ENCODE results near the gene KCNMA1. TPM values are rescaled to one million over a fixed set of nuclear protein-coding genes. Genes with fewer than 3 reads are reported as not detected.

The KCNMA1 gene
- total RNA-seq, 1 donor from 2014 or later: 87.6 TPM

DNA sequence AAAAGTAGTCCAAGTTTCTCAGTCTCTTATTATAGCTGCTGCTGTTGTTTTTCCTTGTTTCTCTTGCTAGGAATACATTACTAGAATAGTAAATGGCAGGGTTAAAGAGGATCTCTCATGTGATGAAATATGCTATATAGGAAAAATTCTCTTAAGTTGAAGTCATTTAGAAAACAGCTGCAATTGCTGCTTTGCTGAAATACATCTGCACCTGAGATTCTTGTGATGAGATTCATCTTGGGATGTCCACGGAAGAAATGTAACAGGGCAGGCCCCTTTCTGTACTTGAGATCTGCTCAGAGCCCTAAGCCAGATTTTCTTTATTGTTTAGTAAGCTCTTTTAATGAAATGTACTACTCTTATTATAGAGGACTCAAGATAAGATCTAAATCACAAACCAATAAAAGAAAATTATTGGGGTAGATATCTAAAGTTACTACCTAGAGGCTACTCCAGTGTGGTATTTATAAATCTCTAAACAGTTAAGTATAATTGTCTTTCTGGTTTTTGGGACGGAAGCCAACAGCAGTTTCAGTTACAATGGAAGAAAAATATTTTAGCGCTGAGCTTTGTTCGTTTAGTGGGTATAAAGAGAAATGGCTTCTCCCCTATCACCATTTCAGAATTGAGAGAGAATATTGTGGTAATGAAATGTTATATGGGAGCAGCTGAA lies 701.5 kb downstream of the KCNMA1 start:
- H3K4me1 Mint-ChIP-seq (ENCODE audit: low read depth): no peaks in the 10 kb centered on the region
- H3K4me3 Mint-ChIP-seq (ENCODE audit: unreplicated experiment): no peak overlapping the region
- no peaks in the 10 kb centered on the region for H3K27me3 Mint-ChIP-seq (ENCODE audit: low read depth)
- TF ChIP-seq, protein P1, sequence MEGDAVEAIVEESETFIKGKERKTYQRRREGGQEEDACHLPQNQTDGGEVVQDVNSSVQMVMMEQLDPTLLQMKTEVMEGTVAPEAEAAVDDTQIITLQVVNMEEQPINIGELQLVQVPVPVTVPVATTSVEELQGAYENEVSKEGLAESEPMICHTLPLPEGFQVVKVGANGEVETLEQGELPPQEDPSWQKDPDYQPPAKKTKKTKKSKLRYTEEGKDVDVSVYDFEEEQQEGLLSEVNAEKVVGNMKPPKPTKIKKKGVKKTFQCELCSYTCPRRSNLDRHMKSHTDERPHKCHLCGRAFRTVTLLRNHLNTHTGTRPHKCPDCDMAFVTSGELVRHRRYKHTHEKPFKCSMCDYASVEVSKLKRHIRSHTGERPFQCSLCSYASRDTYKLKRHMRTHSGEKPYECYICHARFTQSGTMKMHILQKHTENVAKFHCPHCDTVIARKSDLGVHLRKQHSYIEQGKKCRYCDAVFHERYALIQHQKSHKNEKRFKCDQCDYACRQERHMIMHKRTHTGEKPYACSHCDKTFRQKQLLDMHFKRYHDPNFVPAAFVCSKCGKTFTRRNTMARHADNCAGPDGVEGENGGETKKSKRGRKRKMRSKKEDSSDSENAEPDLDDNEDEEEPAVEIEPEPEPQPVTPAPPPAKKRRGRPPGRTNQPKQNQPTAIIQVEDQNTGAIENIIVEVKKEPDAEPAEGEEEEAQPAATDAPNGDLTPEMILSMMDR (IDR thresholded peaks at IDR 0.05): no peak
- H3K27ac Mint-ChIP-seq (ENCODE audit: unreplicated experiment): no peak overlapping the region
- H3K36me3 Mint-ChIP-seq (ENCODE audit: low read depth): peaks cover 13% of the 10 kb centered on the region
- no peaks in the 10 kb centered on the region for H3K9me3 Mint-ChIP-seq (ENCODE audit: low read depth)
- no peak for DNase-seq (ENCODE audit: low spot score)

DNA sequence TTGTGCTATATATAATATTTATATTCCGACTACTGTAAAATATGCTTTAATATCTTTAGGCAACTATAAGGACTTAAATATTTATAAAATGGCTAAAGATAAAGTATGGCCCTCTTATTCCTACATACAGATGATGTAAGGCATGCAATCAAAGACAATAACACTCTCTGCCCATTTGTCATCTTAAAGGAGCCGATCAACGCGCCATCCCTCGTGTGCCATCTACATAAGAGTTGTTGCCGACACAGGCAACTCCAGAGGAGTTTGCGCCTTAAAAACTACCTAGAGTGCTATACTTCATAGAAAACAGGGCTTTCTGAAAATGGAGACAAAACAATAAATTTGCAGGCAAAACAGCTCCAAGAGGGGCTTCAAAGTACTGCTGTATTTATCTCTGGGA lies 709.0 kb downstream of the KCNMA1 start:
- TF ChIP-seq, protein P1 (IDR thresholded peaks at IDR 0.05): no peak
- H3K4me3 Mint-ChIP-seq (ENCODE audit: unreplicated experiment): no peak overlapping the region
- H3K27me3 Mint-ChIP-seq (ENCODE audit: low read depth): no peaks in the 10 kb centered on the region
- H3K4me1 Mint-ChIP-seq (ENCODE audit: low read depth): no peaks in the 10 kb centered on the region
- DNase-seq (ENCODE audit: low spot score): no peak
- peaks cover 6% of the 10 kb centered on the region for H3K36me3 Mint-ChIP-seq (ENCODE audit: low read depth)
- peaks cover 5% of the 10 kb centered on the region for H3K9me3 Mint-ChIP-seq (ENCODE audit: low read depth)
- H3K27ac Mint-ChIP-seq (ENCODE audit: unreplicated experiment): no peak overlapping the region

DNA sequence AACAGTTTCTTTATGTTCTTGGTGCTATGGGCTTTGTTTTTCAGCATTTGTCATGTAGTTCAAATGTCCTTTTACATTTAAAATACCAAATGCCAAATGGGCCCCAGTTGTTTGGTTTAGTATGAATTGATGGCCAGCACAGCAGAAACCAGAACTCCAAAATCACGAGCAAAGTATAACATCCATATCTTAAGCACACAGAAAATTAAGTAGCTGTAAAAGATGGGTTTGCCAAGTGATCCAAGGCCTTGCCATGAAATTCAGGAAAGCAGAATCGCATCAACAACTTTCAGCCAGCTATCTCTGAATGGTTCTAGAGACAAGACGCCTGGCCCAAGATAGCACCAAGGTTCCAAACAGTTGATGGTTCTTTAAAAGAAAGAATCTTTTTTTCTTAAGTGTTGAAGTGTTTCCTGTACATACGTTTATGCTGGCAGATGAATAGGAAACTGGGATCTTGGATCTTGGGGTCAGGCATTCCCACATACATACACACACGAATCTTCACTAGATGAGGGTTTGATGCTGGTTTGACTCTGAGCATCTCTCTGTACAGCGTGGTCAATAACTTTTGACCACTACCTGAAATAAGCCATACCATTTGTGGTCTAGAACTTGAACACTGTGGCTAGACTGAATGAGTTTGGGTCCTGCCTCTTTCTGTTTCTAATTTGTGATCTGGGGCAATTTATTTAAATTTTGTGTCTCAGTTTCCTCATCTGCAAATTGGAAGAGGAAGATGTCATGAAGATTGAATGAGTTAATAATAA lies 711.8 kb downstream of the KCNMA1 start:
- H3K4me1 Mint-ChIP-seq (ENCODE audit: low read depth): no peaks in the 10 kb centered on the region
- H3K9me3 Mint-ChIP-seq (ENCODE audit: low read depth): peaks cover 5% of the 10 kb centered on the region
- no peak overlapping the region for H3K27ac Mint-ChIP-seq (ENCODE audit: unreplicated experiment)
- H3K36me3 Mint-ChIP-seq (ENCODE audit: low read depth): peaks cover 5% of the 10 kb centered on the region
- no peak overlapping the region for H3K4me3 Mint-ChIP-seq (ENCODE audit: unreplicated experiment)
- TF ChIP-seq, protein P1 (IDR thresholded peaks at IDR 0.05): no peak
- no peaks in the 10 kb centered on the region for H3K27me3 Mint-ChIP-seq (ENCODE audit: low read depth)
- DNase-seq (ENCODE audit: low spot score): no peak

DNA sequence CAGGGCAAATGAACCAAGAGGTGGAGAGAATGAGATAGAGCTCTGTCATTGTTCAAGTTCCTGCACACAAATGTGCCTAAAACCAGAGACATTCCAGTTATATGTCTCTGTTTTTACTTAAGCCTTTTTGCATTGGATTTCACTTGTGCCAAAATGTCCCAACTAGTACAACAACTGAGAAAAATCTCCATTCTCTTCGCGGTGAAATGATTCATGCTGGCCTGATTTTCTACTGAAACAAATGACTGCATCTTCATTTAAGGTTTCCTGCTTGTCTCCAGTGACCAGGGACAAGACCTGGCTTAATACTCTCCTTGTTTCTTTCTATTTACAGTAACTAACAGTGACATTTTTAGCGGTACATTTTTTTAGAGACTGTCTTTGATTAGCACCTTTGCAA lies 714.9 kb downstream of the KCNMA1 start:
- Mint-ChIP-seq H3K4me1 (ENCODE audit: low read depth) (peaks cover 17% of the 10 kb centered on the region), H3K36me3 (ENCODE audit: low read depth) (no peaks in the 10 kb centered on the region)

DNA sequence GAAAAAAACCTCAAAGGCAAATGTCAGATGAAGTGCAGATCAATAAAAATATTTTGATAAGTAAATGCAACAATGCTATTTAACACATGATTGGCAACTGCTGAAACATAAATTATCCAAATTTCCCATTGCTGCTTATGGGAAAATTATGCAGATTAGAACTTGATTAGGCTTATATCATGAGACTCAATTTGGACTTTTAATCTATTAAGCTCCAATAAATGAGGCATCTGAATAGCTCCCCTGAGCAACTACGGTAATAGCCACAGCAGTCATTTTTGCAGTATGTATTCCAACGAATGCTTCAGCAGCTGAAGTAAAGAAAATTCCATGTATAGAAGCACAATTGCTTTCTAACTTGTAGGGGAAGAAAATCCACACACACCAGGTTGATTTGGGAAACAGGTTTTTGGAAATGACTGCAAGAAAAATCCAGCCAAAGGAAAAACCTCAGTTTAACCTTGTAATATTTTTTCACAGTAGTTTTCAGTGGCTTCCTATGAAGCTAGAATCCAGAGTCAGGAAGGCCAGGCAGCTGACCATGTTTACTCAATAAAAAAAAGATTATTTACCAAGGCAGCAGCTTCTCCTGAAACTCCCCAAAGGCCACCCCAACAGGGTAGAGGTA lies 716.1 kb downstream of the KCNMA1 start:
- TF ChIP-seq, protein P1 (IDR thresholded peaks at IDR 0.05): no peak
- Mint-ChIP-seq H3K4me1 (ENCODE audit: low read depth) (peaks cover 17% of the 10 kb centered on the region), H3K36me3 (ENCODE audit: low read depth) (no peaks in the 10 kb centered on the region), H3K27ac (ENCODE audit: unreplicated experiment) (no peak overlapping the region), H3K9me3 (ENCODE audit: low read depth) (no peaks in the 10 kb centered on the region), H3K27me3 (ENCODE audit: low read depth) (no peaks in the 10 kb centered on the region), H3K4me3 (ENCODE audit: unreplicated experiment) (no peak overlapping the region)
- no peak for DNase-seq (ENCODE audit: low spot score)

More for the DNA sequence above, 714.9 kb downstream of the KCNMA1 start:
- Mint-ChIP-seq H3K27me3 (ENCODE audit: low read depth) (no peaks in the 10 kb centered on the region), H3K27ac (ENCODE audit: unreplicated experiment) (no peak overlapping the region), H3K9me3 (ENCODE audit: low read depth) (no peaks in the 10 kb centered on the region), H3K4me3 (ENCODE audit: unreplicated experiment) (no peak overlapping the region)
- no peak for DNase-seq (ENCODE audit: low spot score)
- TF ChIP-seq, protein P1 (IDR thresholded peaks at IDR 0.05): no peak

Data from chondrocyte (in vitro differentiated cells).